Endothelial cell of umbilical vein (primary cell): Measurements from ENCODE around the gene PDE10A. TPM values are rescaled to one million over a fixed set of nuclear protein-coding genes. Genes with fewer than 3 reads are reported as not detected.

Source experiments
- BruUV-seq: library from RNA; stranded (reverse); fragments of 400-500 nt; replicated peaks from 2 replicates; lab custom pipeline; 2021; lab: Mats Ljungman, UMichigan
- CTCF ChIA-PET: fragments of 300-600, 350-600 bp; sonication (Branson Sonifier 250); formaldehyde crosslinking; loops from one replicate; lab custom pipeline; 2021; ENCODE audit warnings: antibody characterized with exemption, inconsistent platforms; lab: Charles Lee
- POLR2A ChIA-PET: fragments of 300-600, 350-600 bp; sonication (Branson Sonifier 250); formaldehyde crosslinking; loops from one replicate; lab custom pipeline; 2021; ENCODE audit warnings: antibody characterized with exemption, inconsistent platforms; lab: Charles Lee
- DNase-seq: peaks from one replicate; pipeline ENCODE4 v3.0.0-alpha.2; 2011; ENCODE audit warnings: low read depth, low spot score
- FAIRE-seq: peaks from 2 replicates; lab custom pipeline; 2011; peaks lifted over from hg19 to GRCh38; lab: Jason Lieb, UNC
- H2AFZ ChIP-seq: 2 replicates; pipeline ENCODE4 v1.6.0; 2012; ENCODE audit warnings: low read depth, low read length, control low read depth, inconsistent platforms
- H3K27ac ChIP-seq: 2 replicates; pipeline ENCODE4 v1.5.1; 2011; ENCODE audit warnings: low read depth, mild to moderate bottlenecking, control low read depth, low read length, moderate library complexity; ENCODE audit not compliant: insufficient read depth
- H3K27me3 ChIP-seq, 2 experiments: 2 replicates each; pipeline versions ENCODE4 v1.6.0 to v1.6.1; 2011; ENCODE audit warnings: low read length in 2 of 2, mixed read lengths in 1 of 2; ENCODE audit not compliant: control insufficient read depth in 2 of 2, insufficient read depth in 2 of 2
- H3K36me3 ChIP-seq, 2 experiments: 2 replicates in 1 of 2; 3 replicates in 1 of 2; pipeline ENCODE4 v1.5.1; 2011; ENCODE audit warnings: low read length in 2 of 2, mild to moderate bottlenecking in 1 of 2, moderate library complexity in 1 of 2; ENCODE audit not compliant: control insufficient read depth in 2 of 2, insufficient read depth in 2 of 2; ENCODE audit errors: extremely low read depth in 1 of 2
- H3K4me1 ChIP-seq: 3 replicates; pipeline ENCODE4 v1.5.1; 2011; ENCODE audit warnings: mild to moderate bottlenecking, low read length; ENCODE audit not compliant: control insufficient read depth, insufficient read depth; ENCODE audit errors: extremely low read depth
- H3K4me2 ChIP-seq: 2 replicates; pipeline ENCODE4 v1.6.1; 2011; ENCODE audit warnings: low read length, control low read depth, mixed read lengths; ENCODE audit not compliant: insufficient read depth
- H3K4me3 ChIP-seq, 3 experiments: fragments of 200-600 bp in 1 of 3; sonication (generic), shearing (Covaris generic) in 1 of 3; replicated peaks in 1 of 3; 2 replicates each; pipeline ENCODE4 v1.5.1; 2011 to 2016; ENCODE audit warnings: control low read depth in 3 of 3, low read length in 3 of 3, mild to moderate bottlenecking in 2 of 3, inconsistent platforms in 1 of 3, low read depth in 1 of 3, moderate library complexity in 1 of 3; ENCODE audit not compliant: insufficient read depth in 1 of 3
- H3K79me2 ChIP-seq: 2 replicates; pipeline ENCODE4 v1.6.0; 2012; ENCODE audit warnings: low read length, inconsistent platforms; ENCODE audit not compliant: control insufficient read depth, insufficient read depth
- H3K9ac ChIP-seq: replicated peaks from 2 replicates; pipeline ENCODE3; 2011; ENCODE audit warnings: low read length, control low read depth; ENCODE audit not compliant: insufficient read depth; ENCODE audit errors: extremely low read depth
- H3K9me1 ChIP-seq: replicated peaks from 3 replicates; pipeline ENCODE4 v1.6.0; 2011; ENCODE audit warnings: mild to moderate bottlenecking, low read length; ENCODE audit not compliant: control insufficient read depth, insufficient read depth; ENCODE audit errors: extremely low read depth
- H3K9me3 ChIP-seq: replicated peaks from 2 replicates; pipeline ENCODE4 v1.5.1; 2012; ENCODE audit warnings: low read length, inconsistent platforms; ENCODE audit not compliant: control insufficient read depth, insufficient read depth
- H4K20me1 ChIP-seq: replicated peaks from 2 replicates; pipeline ENCODE3; 2011; ENCODE audit warnings: mild to moderate bottlenecking, low read length; ENCODE audit not compliant: control insufficient read depth, insufficient read depth; ENCODE audit errors: extremely low read depth
- EZH2 ChIP-seq: IDR thresholded peaks from 2 replicates; pipeline ENCODE4 v1.6.1; 2012; ENCODE audit warnings: borderline replicate concordance, low read depth, mild to moderate bottlenecking, moderate library complexity, low read length, inconsistent platforms; ENCODE audit not compliant: severe bottlenecking
- FOS ChIP-seq: IDR thresholded peaks from 2 replicates; pipeline ENCODE4 v1.6.1; 2011; ENCODE audit warnings: mild to moderate bottlenecking, low read length, moderate library complexity, borderline replicate concordance; ENCODE audit not compliant: insufficient read depth
- GATA2 ChIP-seq: IDR thresholded peaks from 2 replicates; pipeline ENCODE4 v1.7.0; 2011; ENCODE audit warnings: low read depth, mild to moderate bottlenecking, moderate library complexity, mixed read lengths, low read length; ENCODE audit not compliant: insufficient read length, insufficient read depth
- JUN ChIP-seq: IDR thresholded peaks from 2 replicates; pipeline ENCODE4 v1.6.1; 2011; ENCODE audit warnings: borderline replicate concordance, low read depth; ENCODE audit not compliant: insufficient read length, insufficient read depth
- MYC ChIP-seq: IDR thresholded peaks from one replicate; pipeline ENCODE4 v1.6.1; 2011; ENCODE audit warnings: mild to moderate bottlenecking, low read depth, low read length
- POLR2A ChIP-seq: IDR thresholded peaks from 2 replicates; pipeline ENCODE4 v1.6.1; 2012; ENCODE audit warnings: low read depth, mild to moderate bottlenecking, control low read depth, low read length
- POLR2AphosphoS5 ChIP-seq: IDR thresholded peaks from 2 replicates; pipeline ENCODE4 v1.6.1; 2012; ENCODE audit warnings: low read depth, mild to moderate bottlenecking, control low read depth, low read length, moderate library complexity; ENCODE audit not compliant: insufficient read depth
- dilution Hi-C: fragments of 300-500 bp; cut with MboI; formaldehyde crosslinking; loops from one replicate; pipeline ENCODE4 v1.15.0; 2019; ENCODE audit warnings: low sequenced_read_pairs; ENCODE audit not compliant: extremely low pct_ligation_motif_present
- intact Hi-C: fragments of 100-400 bp; cut with micrococcal nuclease; formaldehyde crosslinking; loops from one replicate; pipeline ENCODE4 v1.10.0; 2022
- polyA plus RNA-seq, 4 experiments: library from polyadenylated mRNA; depleted of rRNA in 3 of 4; stranded (reverse) in 3 of 4; unstranded in 1 of 4; fragments of >200 nt; gene quantifications; 2 replicates each; pipeline versions ENCODE4 v1.2.1 to v1.2.3, GENCODE V29; 2011 to 2012; ENCODE audit warnings: missing spikeins in 1 of 4
- total RNA-seq: library from RNA; stranded (reverse); gene quantifications from 2 replicates; pipeline ENCODE4 v1.2.3, GENCODE V29; 2021
- TF ChIP-seq, protein P1 (sequence below): IDR thresholded peaks from 2 replicates; pipeline ENCODE4 v1.6.1; 2011; ENCODE audit not compliant: insufficient read depth, insufficient read length
- TF ChIP-seq, protein P2 (sequence below), 2 donors: IDR thresholded peaks; 1 replicate in 1 of 2; 2 replicates in 1 of 2; pipeline ENCODE4 v1.5.1; 2011; ENCODE audit warnings: low read length in 2 of 2, mild to moderate bottlenecking in 2 of 2, moderate library complexity in 2 of 2, control low read depth in 1 of 2, inconsistent platforms in 1 of 2, low read depth in 1 of 2; ENCODE audit not compliant: insufficient read depth in 1 of 2; ENCODE audit errors: extremely low read depth in 1 of 2

Gene PDE10A
- total and polyA plus RNA-seq, 2 donors (not counting 3 experiments of a cell fraction or from before 2014, with no cell fraction given): 0.86 to 2.9 TPM

DNA sequence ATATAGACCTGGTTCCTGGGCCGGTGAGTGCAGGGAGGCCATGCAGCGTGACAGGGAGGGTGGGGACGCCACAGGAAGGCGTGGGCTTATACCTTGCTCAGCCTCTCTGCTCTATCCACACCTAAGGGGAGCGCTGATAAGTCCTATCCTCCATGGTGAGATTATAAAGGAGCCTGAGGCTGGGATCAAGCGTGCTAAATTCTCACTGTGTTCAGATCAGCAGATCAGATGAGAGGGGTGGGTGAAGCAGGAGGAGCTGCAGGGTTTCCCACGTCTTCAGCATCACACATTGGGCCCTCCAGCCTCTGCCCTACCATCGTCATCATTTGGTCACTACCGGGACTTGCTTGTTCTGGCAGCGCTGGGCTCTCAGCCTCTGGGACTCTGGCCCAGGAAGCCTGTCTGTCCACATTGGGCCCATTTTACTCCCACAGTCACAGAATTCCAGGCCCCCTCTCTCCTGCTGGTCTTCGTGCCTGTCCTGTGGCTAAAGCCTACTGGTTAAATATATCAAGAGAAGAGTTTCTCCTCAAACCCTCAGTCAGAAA lies 29.1 kb upstream of the PDE10A start:
- no peak overlapping the region for H3K27ac ChIP-seq
- H3K79me2 ChIP-seq: no peaks in the 10 kb centered on the region
- H2AFZ ChIP-seq: no peak overlapping the region
- FAIRE-seq (no peak), DNase-seq (no peak)
- no peak overlapping the region for H3K9ac ChIP-seq
- no peaks in the 10 kb centered on the region for H4K20me1 ChIP-seq
- H3K9me3 ChIP-seq: no peaks in the 10 kb centered on the region
- no peaks in the 10 kb centered on the region for H3K4me1 ChIP-seq
- H3K9me1 ChIP-seq: no peaks in the 10 kb centered on the region
- no TSS peak for BruUV-seq
- H3K4me2 ChIP-seq: no peak overlapping the region
- no peak overlapping the region for H3K4me3 ChIP-seq
- no peaks in the 10 kb centered on the region for H3K27me3 ChIP-seq
- no peaks in the 10 kb centered on the region for H3K36me3 ChIP-seq
- dilution Hi-C loops: no loop called here
- ChIA-PET CTCF (no interaction called here), POLR2A (no interaction called here)
- TF ChIP-seq FOS (no peak), MYC (no peak), POLR2AphosphoS5 (no peak), POLR2A (no peak), EZH2 (no peak), JUN (no peak), GATA2 (no peak)
- TF ChIP-seq, protein P1, sequence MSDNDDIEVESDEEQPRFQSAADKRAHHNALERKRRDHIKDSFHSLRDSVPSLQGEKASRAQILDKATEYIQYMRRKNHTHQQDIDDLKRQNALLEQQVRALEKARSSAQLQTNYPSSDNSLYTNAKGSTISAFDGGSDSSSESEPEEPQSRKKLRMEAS: no peak
- TF ChIP-seq, protein P2, sequence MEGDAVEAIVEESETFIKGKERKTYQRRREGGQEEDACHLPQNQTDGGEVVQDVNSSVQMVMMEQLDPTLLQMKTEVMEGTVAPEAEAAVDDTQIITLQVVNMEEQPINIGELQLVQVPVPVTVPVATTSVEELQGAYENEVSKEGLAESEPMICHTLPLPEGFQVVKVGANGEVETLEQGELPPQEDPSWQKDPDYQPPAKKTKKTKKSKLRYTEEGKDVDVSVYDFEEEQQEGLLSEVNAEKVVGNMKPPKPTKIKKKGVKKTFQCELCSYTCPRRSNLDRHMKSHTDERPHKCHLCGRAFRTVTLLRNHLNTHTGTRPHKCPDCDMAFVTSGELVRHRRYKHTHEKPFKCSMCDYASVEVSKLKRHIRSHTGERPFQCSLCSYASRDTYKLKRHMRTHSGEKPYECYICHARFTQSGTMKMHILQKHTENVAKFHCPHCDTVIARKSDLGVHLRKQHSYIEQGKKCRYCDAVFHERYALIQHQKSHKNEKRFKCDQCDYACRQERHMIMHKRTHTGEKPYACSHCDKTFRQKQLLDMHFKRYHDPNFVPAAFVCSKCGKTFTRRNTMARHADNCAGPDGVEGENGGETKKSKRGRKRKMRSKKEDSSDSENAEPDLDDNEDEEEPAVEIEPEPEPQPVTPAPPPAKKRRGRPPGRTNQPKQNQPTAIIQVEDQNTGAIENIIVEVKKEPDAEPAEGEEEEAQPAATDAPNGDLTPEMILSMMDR (IDR thresholded peaks at IDR 0.05; ENCODE audit: extremely low read depth in 1 of 2, insufficient read depth in 1 of 2, low read depth in 1 of 2, low read length in 2 of 2): no peak
- intact Hi-C loops: no loop called here
